ENCODE results near the gene RPS6KA5.

GRCh38 chr14:90911121-90911520, 149.3 kb downstream of the RPS6KA5 start:
- TF ChIP-seq CTCF (IDR thresholded peaks at IDR 0.05; ENCODE audit: low read depth, low read length, poor library complexity, severe bottlenecking) (no peak), EZH2phosphoT487 (IDR thresholded peaks at IDR 0.05; ENCODE audit: borderline replicate concordance, low read length) (no peak)

All from DOHH2 (cell line).